ENCODE results near the gene MRLN. TPM values are rescaled to one million over a fixed set of nuclear protein-coding genes. Genes with fewer than 3 reads are reported as not detected.
"Not testable (repeated sequence)": the region's sequence is repeated elsewhere in the genome, so short reads cannot be mapped to it uniquely, and the experiment has no call there.

The MRLN gene
- total RNA-seq, 1 donor from 2014 or later: not detected

GRCh38 chr10:59741583-59741982 is 11.7 kb downstream of the MRLN start:
- no peak for TF ChIP-seq CTCF (IDR thresholded peaks at IDR 0.05; ENCODE audit: unreplicated experiment)
- H3K4me3 Mint-ChIP-seq: no peak overlapping the region

GRCh38 chr10:59741048-59741447 is 12.2 kb downstream of the MRLN start:
- Mint-ChIP-seq H3K27me3 (ENCODE audit: low read depth) (no peaks in the 10 kb centered on the region), H3K4me1 (peaks cover 10% of the 10 kb centered on the region), H3K4me3 (no peak overlapping the region), H3K36me3 (peaks cover 3% of the 10 kb centered on the region), H3K9me3 (no peaks in the 10 kb centered on the region), H3K27ac (no peak overlapping the region)
- DNase-seq (ENCODE audit: low spot score in 2 of 2, unreplicated experiment in 2 of 2): no peak
- TF ChIP-seq CTCF (IDR thresholded peaks at IDR 0.05; ENCODE audit: unreplicated experiment): no peak

More at GRCh38 chr10:59741583-59741982, 11.7 kb downstream of the MRLN start:
- DNase-seq (ENCODE audit: low spot score in 2 of 2, unreplicated experiment in 2 of 2): no peak
- peaks cover 10% of the 10 kb centered on the region for H3K4me1 Mint-ChIP-seq
- H3K27ac Mint-ChIP-seq: no peak overlapping the region
- H3K36me3 Mint-ChIP-seq: peaks cover 3% of the 10 kb centered on the region
- no peaks in the 10 kb centered on the region for H3K9me3 Mint-ChIP-seq
- no peaks in the 10 kb centered on the region for H3K27me3 Mint-ChIP-seq (ENCODE audit: low read depth)

- Mint-ChIP-seq H3K27ac (no peak overlapping the region), H3K27me3 (ENCODE audit: low read depth) (no peaks in the 10 kb centered on the region), H3K4me1 (peaks cover 10% of the 10 kb centered on the region), H3K9me3 (peaks cover 4% of the 10 kb centered on the region), H3K4me3 (no peak overlapping the region), H3K36me3 (no peaks in the 10 kb centered on the region)
- no peak for DNase-seq (ENCODE audit: low spot score in 2 of 2, unreplicated experiment in 2 of 2)
- no peak for TF ChIP-seq CTCF (IDR thresholded peaks at IDR 0.05; ENCODE audit: unreplicated experiment)
These were observed 16.5 kb downstream of the MRLN start for GRCh38 chr10:59736749-59737148.

GRCh38 chr10:59735296-59735695 is 18.0 kb downstream of the MRLN start:
- H3K36me3 Mint-ChIP-seq: no peaks in the 10 kb centered on the region
- DNase-seq (ENCODE audit: low spot score in 2 of 2, unreplicated experiment in 2 of 2): no peak
- H3K27me3 Mint-ChIP-seq (ENCODE audit: low read depth): no peaks in the 10 kb centered on the region
- TF ChIP-seq CTCF (IDR thresholded peaks at IDR 0.05; ENCODE audit: unreplicated experiment): no peak
- no peak overlapping the region for H3K27ac Mint-ChIP-seq
- H3K9me3 Mint-ChIP-seq: peaks cover 4% of the 10 kb centered on the region
- H3K4me1 Mint-ChIP-seq: peaks cover 10% of the 10 kb centered on the region
- H3K4me3 Mint-ChIP-seq: no peak overlapping the region

GRCh38 chr10:59734014-59734462 is 19.2 kb downstream of the MRLN start:
- Mint-ChIP-seq H3K36me3 (no peaks in the 10 kb centered on the region), H3K4me3 (no peak overlapping the region), H3K27me3 (ENCODE audit: low read depth) (no peaks in the 10 kb centered on the region), H3K4me1 (peaks cover 10% of the 10 kb centered on the region), H3K27ac (no peak overlapping the region), H3K9me3 (peaks cover 4% of the 10 kb centered on the region)
- DNase-seq (ENCODE audit: low spot score in 2 of 2, unreplicated experiment in 2 of 2): no peak
- no peak for TF ChIP-seq CTCF (IDR thresholded peaks at IDR 0.05; ENCODE audit: unreplicated experiment)

- not testable (repeated sequence) for H3K27ac Mint-ChIP-seq
These were observed 19.8 kb downstream of the MRLN start for GRCh38 chr10:59733321-59734013.

GRCh38 chr10:59732849-59733248 is 20.4 kb downstream of the MRLN start:
- H3K9me3 Mint-ChIP-seq; H3K27me3 Mint-ChIP-seq (ENCODE audit: low read depth); H3K36me3 Mint-ChIP-seq; DNase-seq (ENCODE audit: low spot score in 2 of 2, unreplicated experiment in 2 of 2); H3K27ac Mint-ChIP-seq; H3K4me3 Mint-ChIP-seq; H3K4me1 Mint-ChIP-seq: not testable (repeated sequence)

More at GRCh38 chr10:59733321-59734013, 19.8 kb downstream of the MRLN start:
- H3K4me1 Mint-ChIP-seq; DNase-seq (ENCODE audit: low spot score in 2 of 2, unreplicated experiment in 2 of 2); H3K4me3 Mint-ChIP-seq; H3K27me3 Mint-ChIP-seq (ENCODE audit: low read depth); H3K36me3 Mint-ChIP-seq; H3K9me3 Mint-ChIP-seq: not testable (repeated sequence)

GRCh38 chr10:59729167-59729566 is 24.1 kb downstream of the MRLN start:
- not testable (repeated sequence) for H3K27ac Mint-ChIP-seq; H3K9me3 Mint-ChIP-seq; DNase-seq (ENCODE audit: low spot score in 2 of 2, unreplicated experiment in 2 of 2); H3K4me3 Mint-ChIP-seq; H3K4me1 Mint-ChIP-seq; H3K36me3 Mint-ChIP-seq; H3K27me3 Mint-ChIP-seq (ENCODE audit: low read depth)
